OCI-LY1 (cell line): Measurements from ENCODE around the gene PREX1.

Source experiments
- H2AFZ ChIP-seq: fragments of 200-600 bp; sonication (generic), shearing (Covaris generic); 2 replicates; pipeline ENCODE4 v1.6.0; 2014; ENCODE audit warnings: antibody characterized with exemption, mild to moderate bottlenecking, low read length
- H3F3A ChIP-seq: fragments of 200-600 bp; sonication (generic), shearing (Covaris generic); 2 replicates; pipeline ENCODE4 v1.6.0; 2014; ENCODE audit warnings: mild to moderate bottlenecking, antibody characterized with exemption, low read length, moderate library complexity; ENCODE audit not compliant: insufficient read depth
- H3K27ac ChIP-seq: fragments of 200-600 bp; sonication (generic); 2 replicates; pipeline ENCODE4 v1.5.1; 2014; ENCODE audit warnings: low read length, mixed run types, mild to moderate bottlenecking, low read depth; ENCODE audit not compliant: poor library complexity, severe bottlenecking
- H3K27me3 ChIP-seq: fragments of 200-600 bp; sonication (generic); 2 replicates; pipeline ENCODE4 v1.6.0; 2014; ENCODE audit warnings: antibody characterized with exemption, mild to moderate bottlenecking, low read length, moderate library complexity; ENCODE audit not compliant: insufficient read depth
- H3K36me3 ChIP-seq: fragments of 200-600 bp; sonication (generic); 2 replicates; pipeline ENCODE4 v1.6.1; 2014; ENCODE audit warnings: mild to moderate bottlenecking, antibody characterized with exemption, low read length, moderate library complexity, mixed read lengths; ENCODE audit not compliant: insufficient read depth
- H3K4me1 ChIP-seq: fragments of 200-600 bp; sonication (generic); 2 replicates; pipeline ENCODE4 v1.5.1; 2014; ENCODE audit warnings: mild to moderate bottlenecking, low read length, moderate library complexity; ENCODE audit not compliant: insufficient read depth, severe bottlenecking
- H3K4me2 ChIP-seq: fragments of 200-600 bp; sonication (generic), shearing (Covaris generic); 2 replicates; pipeline ENCODE4 v1.6.1; 2014; ENCODE audit warnings: low read length
- H3K4me3 ChIP-seq: fragments of 200-600 bp; sonication (generic); 2 replicates; pipeline ENCODE4 v1.5.1; 2014; ENCODE audit warnings: low read length, low read depth, mild to moderate bottlenecking, mixed read lengths; ENCODE audit not compliant: poor library complexity, severe bottlenecking
- H3K79me2 ChIP-seq: fragments of 200-600 bp; shearing (Covaris generic); 2 replicates; pipeline ENCODE4 v1.6.1; 2016; ENCODE audit warnings: mixed run types, low read length, mixed read lengths; ENCODE audit not compliant: insufficient read depth
- H3K9ac ChIP-seq: fragments of 200-600 bp; sonication (generic), shearing (Covaris generic); 2 replicates; pipeline ENCODE4 v1.6.1; 2014; ENCODE audit warnings: mild to moderate bottlenecking, low read length, mixed read lengths
- H3K9me2 ChIP-seq: fragments of 200-600 bp; sonication (generic), shearing (Covaris generic); 2 replicates; pipeline ENCODE4 v1.6.1; 2014; ENCODE audit warnings: low read depth, mild to moderate bottlenecking, low read length, mixed read lengths
- H3K9me3 ChIP-seq: fragments of 200-600 bp; shearing (Covaris generic); 2 replicates; pipeline ENCODE4 v1.6.1; 2014; ENCODE audit warnings: low read length, mixed read lengths
- H4K20me1 ChIP-seq: fragments of 200-600 bp; sonication (generic), shearing (Covaris generic); 2 replicates; pipeline ENCODE4 v1.6.0; 2016; ENCODE audit warnings: mild to moderate bottlenecking, low read length; ENCODE audit not compliant: insufficient read depth
- CTCF ChIP-seq: fragments of 200-600 bp; sonication (generic), shearing (Covaris generic); IDR thresholded peaks from 2 replicates; pipeline ENCODE4 v1.5.1; 2017; ENCODE audit warnings: mild to moderate bottlenecking, antibody characterized with exemption, low read length, moderate library complexity, mixed read lengths
- EZH2 ChIP-seq: fragments of 200-600 bp; sonication (generic), shearing (Covaris generic); IDR thresholded peaks from 2 replicates; pipeline ENCODE4 v1.8.0; 2017; ENCODE audit warnings: borderline replicate concordance, mixed run types, mild to moderate bottlenecking, antibody characterized with exemption, low read length, moderate library complexity, mixed read lengths

PREX1 gene

GRCh38 chr20:48623906-48624265 is 203.9 kb downstream of the PREX1 start:
- TF ChIP-seq CTCF = no peak
- TF ChIP-seq EZH2 = no peak
- no peaks in the 10 kb centered on the region for H3K36me3 ChIP-seq
- H4K20me1 ChIP-seq = no peaks in the 10 kb centered on the region

GRCh38 chr20:48623176-48623905 is 204.5 kb downstream of the PREX1 start:
- Histone ChIP-seq H3K4me1 (no peaks in the 10 kb centered on the region), H3K4me2 (no peak overlapping the region), H3K9me2 (no peaks in the 10 kb centered on the region), H3K9me3 (no peaks in the 10 kb centered on the region), H3K27ac (no peak overlapping the region), H3K79me2 (no peaks in the 10 kb centered on the region), H3K9ac (no peak overlapping the region), H4K20me1 (no peaks in the 10 kb centered on the region), H3K4me3 (no peak overlapping the region), H2AFZ (no peak overlapping the region), H3F3A (no peaks in the 10 kb centered on the region), H3K36me3 (no peaks in the 10 kb centered on the region), H3K27me3 (no peaks in the 10 kb centered on the region)
- TF ChIP-seq EZH2 (no peak), CTCF (no peak)

More at GRCh38 chr20:48623906-48624265, 203.9 kb downstream of the PREX1 start:
- Histone ChIP-seq H3F3A (no peaks in the 10 kb centered on the region), H3K4me2 (no peak overlapping the region), H2AFZ (no peak overlapping the region), H3K9me3 (no peaks in the 10 kb centered on the region), H3K4me3 (no peak overlapping the region), H3K9me2 (no peaks in the 10 kb centered on the region), H3K27me3 (no peaks in the 10 kb centered on the region), H3K9ac (no peak overlapping the region), H3K79me2 (no peaks in the 10 kb centered on the region), H3K4me1 (no peaks in the 10 kb centered on the region), H3K27ac (no peak overlapping the region)

GRCh38 chr20:48622421-48622820 is 205.4 kb downstream of the PREX1 start:
- no peak overlapping the region for H3K4me3 ChIP-seq
- H3K4me1 ChIP-seq = no peaks in the 10 kb centered on the region
- H3F3A ChIP-seq = no peaks in the 10 kb centered on the region
- no peaks in the 10 kb centered on the region for H3K36me3 ChIP-seq
- no peaks in the 10 kb centered on the region for H3K27me3 ChIP-seq
- H3K9me3 ChIP-seq = no peaks in the 10 kb centered on the region
- H3K79me2 ChIP-seq = no peaks in the 10 kb centered on the region
- H3K4me2 ChIP-seq = no peak overlapping the region
- H3K9ac ChIP-seq = no peak overlapping the region
- H3K9me2 ChIP-seq = no peaks in the 10 kb centered on the region
- H3K27ac ChIP-seq = no peak overlapping the region
- H2AFZ ChIP-seq = no peak overlapping the region
- TF ChIP-seq EZH2 (no peak), CTCF (no peak)
- no peaks in the 10 kb centered on the region for H4K20me1 ChIP-seq
